ENCODE measurements around the gene LRRIQ1. TPM values are rescaled to one million over a fixed set of nuclear protein-coding genes. Genes with fewer than 3 reads are reported as not detected.

Gene LRRIQ1
- total and polyA plus RNA-seq, 2 of the 8 experiments (the other 6 are each of a cell fraction or from before 2014, with no cell fraction given): 0.24 to 0.76 TPM

DNA sequence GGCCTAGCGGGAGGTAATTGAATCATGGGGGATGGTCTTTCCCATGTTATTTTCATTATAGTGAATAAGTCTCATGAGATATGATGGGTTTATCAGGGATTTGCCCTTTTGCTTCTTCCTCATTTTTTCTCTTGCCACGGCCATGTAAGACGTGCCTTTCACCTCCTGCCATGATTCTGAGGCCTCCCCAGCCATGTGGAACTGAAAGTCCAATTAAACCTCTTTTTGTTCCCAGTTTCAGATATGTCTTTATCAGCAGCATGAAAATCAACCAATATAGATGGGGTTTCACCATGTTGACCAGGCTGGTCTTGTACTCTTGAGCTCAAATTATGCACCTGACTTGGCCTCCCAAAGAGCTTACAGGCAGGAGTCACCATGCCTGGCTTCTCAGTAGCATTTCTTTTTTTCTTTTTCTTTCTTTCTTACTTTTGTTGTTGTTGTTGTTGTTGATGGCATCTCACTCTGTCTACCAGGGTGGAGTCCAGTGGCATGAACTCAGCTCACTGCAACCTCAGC, 33.3 kb upstream of the LRRIQ1 start:
- H3K79me2 ChIP-seq (ENCODE audit: control insufficient read depth in 1 of 2, insufficient read depth in 2 of 2, low read length in 2 of 2): no peaks in the 10 kb centered on the region
- H4K91ac ChIP-seq (replicated peaks; ENCODE audit: insufficient read length, low read length): no peak overlapping the region
- CTCF ChIA-PET (ENCODE audit: partially characterized antibody): interaction anchor here (1.0 to 1.3 kb wide), 2 partner anchors 26 to 43 kb away, joined by 4 read pairs; no protein-coding TSS in a partner anchor
- 0 out of 2 replicates have a peak overlapping the region, but pooled peaks have one; percentile 28 for H3K18ac ChIP-seq (ENCODE audit: extremely low read depth, low read length)
- H2BK12ac ChIP-seq (ENCODE audit: low read depth, low read length): no peak overlapping the region
- no peak overlapping the region for H3K4me3 ChIP-seq (ENCODE audit: extremely low read depth in 1 of 4, insufficient read depth in 2 of 4, low read depth in 3 of 4, low read length in 4 of 4)
- peak overlapping the region; percentile 7 for H2BK120ac ChIP-seq (replicated peaks; ENCODE audit: low read depth, low read length)
- H3K56ac ChIP-seq (replicated peaks; ENCODE audit: insufficient read length, low read depth, low read length): no peak overlapping the region
- no peaks in the 10 kb centered on the region for H4K20me1 ChIP-seq (replicated peaks in 1 of 2; ENCODE audit: control insufficient read depth in 1 of 2, insufficient read depth in 2 of 2, low read length in 2 of 2)
- FAIRE-seq (no peak), DNase-seq (ENCODE audit: low read depth in 1 of 2, low spot score in 2 of 2) (no peak)
- H3K4me1 ChIP-seq (replicated peaks in 1 of 4; ENCODE audit: control insufficient read depth in 3 of 4, insufficient read depth in 4 of 4, low read length in 3 of 4): peaks cover 2 to 8% (median 3%) of the 10 kb centered on the region in 4 experiments; a peak in 6 of 7 replicates
- no peak overlapping the region for H3K14ac ChIP-seq (ENCODE audit: insufficient read length)
- H3K27ac ChIP-seq (ENCODE audit: low read depth, low read length): no peak overlapping the region
- H3K23ac ChIP-seq (ENCODE audit: insufficient read length): no peak overlapping the region
- no peaks in the 10 kb centered on the region for H3K27me3 ChIP-seq (replicated peaks in 1 of 4; ENCODE audit: control insufficient read depth in 3 of 4, extremely low read depth in 1 of 4, insufficient read depth in 3 of 4, low read length in 3 of 4)
- no peak overlapping the region for H4K5ac ChIP-seq (ENCODE audit: insufficient read length, low read depth, low read length)
- H3K36me3 ChIP-seq (ENCODE audit: control insufficient read depth in 2 of 4, insufficient read depth in 4 of 4, low read length in 3 of 4): no peaks in the 10 kb centered on the region
- H3K79me1 ChIP-seq (ENCODE audit: low read depth, low read length): no peaks in the 10 kb centered on the region
- TF ChIP-seq POLR2A (IDR thresholded peaks at IDR 0.05; ENCODE audit: control extremely low read depth in 1 of 2, low read depth in 2 of 2, low read length in 2 of 2): no peak
- no peak for TF ChIP-seq YY1 (IDR thresholded peaks at IDR 0.05; ENCODE audit: low read depth, low read length)
- TF ChIP-seq ZNF274 (IDR thresholded peaks at IDR 0.05; ENCODE audit: borderline replicate concordance, extremely low read depth, low read length): no peak
- TF ChIP-seq BCL11A (IDR thresholded peaks at IDR 0.05; ENCODE audit: low read depth in 2 of 2, low read length in 2 of 2): no peak
- TF ChIP-seq RNF2 (IDR thresholded peaks at IDR 0.05; ENCODE audit: borderline replicate concordance, low read depth, low read length, missing control alignments, poor library complexity, severe bottlenecking): no peak
- no peak for TF ChIP-seq BACH1 (IDR thresholded peaks at IDR 0.05; ENCODE audit: low read length)
- TF ChIP-seq FOSL1 (IDR thresholded peaks at IDR 0.05; ENCODE audit: insufficient read depth, low read depth, low read length): no peak
- TF ChIP-seq POLR2AphosphoS5 (IDR thresholded peaks at IDR 0.05; ENCODE audit: low read depth, low read length): no peak
- TF ChIP-seq SIRT6 (IDR thresholded peaks at IDR 0.05; ENCODE audit: low read length): no peak
- TF ChIP-seq CTBP2 (IDR thresholded peaks at IDR 0.05; ENCODE audit: borderline replicate concordance, insufficient read depth, insufficient read length, low read length): no peak
- H2AK5ac ChIP-seq (ENCODE audit: low read depth, low read length): no peak overlapping the region
- H2BK5ac ChIP-seq (ENCODE audit: low read depth, low read length): 0 out of 2 replicates have a peak overlapping the region, but pooled peaks have one; percentile 57
- H3K9ac ChIP-seq (replicated peaks in 1 of 4; ENCODE audit: extremely low read depth in 1 of 4, low read depth in 3 of 4, low read length in 3 of 4): no peak overlapping the region
- no peaks in the 10 kb centered on the region for H3K9me3 ChIP-seq (ENCODE audit: insufficient read depth in 2 of 2, low read depth in 1 of 2, low read length in 1 of 2)
- H3K4me2 ChIP-seq (ENCODE audit: insufficient read depth in 1 of 2, low read depth in 2 of 2, low read length in 2 of 2): no peak overlapping the region
- no peak overlapping the region for H2BK15ac ChIP-seq (ENCODE audit: low read length)
- POLR2A ChIA-PET (ENCODE audit: partially characterized antibody): interaction anchor here (0.7 kb wide), 1 partner anchor 14 kb away, joined by 4 read pairs; no protein-coding TSS in a partner anchor
- no peak overlapping the region for H4K8ac ChIP-seq (ENCODE audit: extremely low read depth, insufficient read depth, low read length)
- WGBS, 2 experiments (ENCODE audit: extremely low coverage in 1 of 2, insufficient coverage in 1 of 2, insufficient read length in 1 of 2, insufficient replicate concordance in 2 of 2, low coverage in 1 of 2, low lambda C conversion rate in 2 of 2, missing lambda C conversion rate in 1 of 2): 93% methylated on average over 3 of the region's 3 CpGs; no CpG with 5 or more reads in 1 of the 2 experiments
- H3K23me2 ChIP-seq (ENCODE audit: low read depth, low read length): no peaks in the 10 kb centered on the region
- H3K4ac ChIP-seq (replicated peaks; ENCODE audit: insufficient read length, low read depth, low read length): no peak overlapping the region
- H2AFZ ChIP-seq (ENCODE audit: low read length): no peak overlapping the region
- H2BK20ac ChIP-seq (ENCODE audit: low read length): no peak overlapping the region

All from H1 (cell line).